Memory B cell (primary cell): ENCODE measurements around the gene MSANTD2.
"Not testable (repeated sequence)": the region's sequence is repeated elsewhere in the genome, so short reads cannot be mapped to it uniquely, and the experiment has no call there.

Experiments used
- ATAC-seq: fragments of 150-1000 bp; cut with Tn5 transposase; 2 replicates; pipeline ENCODE4 v1.10.0; 2021; ENCODE audit warnings: low read depth, mild to moderate bottlenecking, moderate library complexity
- DNase-seq, 2 donors: peaks; one replicate each; pipeline ENCODE4 v3.0.0; 2022; ENCODE audit warnings: low spot score in 2 of 2
- H3K27ac Mint-ChIP-seq: one replicate; pipeline ENCODE4 v1.8.0; 2022; ENCODE audit warnings: mild to moderate bottlenecking, moderate library complexity, mixed read lengths
- H3K27me3 Mint-ChIP-seq: one replicate; pipeline ENCODE4 v1.8.0; 2022; ENCODE audit warnings: mixed read lengths
- H3K36me3 Mint-ChIP-seq: one replicate; pipeline ENCODE4 v1.8.0; 2022; ENCODE audit warnings: mild to moderate bottlenecking, mixed read lengths
- H3K4me1 Mint-ChIP-seq: one replicate; pipeline ENCODE4 v1.8.0; 2022; ENCODE audit warnings: mixed read lengths
- H3K4me3 Mint-ChIP-seq: one replicate; pipeline ENCODE4 v1.8.0; 2022; ENCODE audit warnings: mild to moderate bottlenecking, moderate library complexity, mixed read lengths
- H3K9me3 Mint-ChIP-seq: one replicate; pipeline ENCODE4 v1.8.0; 2022; ENCODE audit warnings: mixed read lengths

The MSANTD2 gene

GRCh38 chr11:124778281-124778680, 21.9 kb downstream of the MSANTD2 start:
- Mint-ChIP-seq H3K36me3 (peaks cover 20% of the 10 kb centered on the region), H3K27ac (no peak overlapping the region), H3K27me3 (no peaks in the 10 kb centered on the region), H3K9me3 (no peaks in the 10 kb centered on the region), H3K4me1 (peaks cover 12% of the 10 kb centered on the region), H3K4me3 (no peak overlapping the region)
- DNase-seq (no peak), ATAC-seq (no peak)

DNA sequence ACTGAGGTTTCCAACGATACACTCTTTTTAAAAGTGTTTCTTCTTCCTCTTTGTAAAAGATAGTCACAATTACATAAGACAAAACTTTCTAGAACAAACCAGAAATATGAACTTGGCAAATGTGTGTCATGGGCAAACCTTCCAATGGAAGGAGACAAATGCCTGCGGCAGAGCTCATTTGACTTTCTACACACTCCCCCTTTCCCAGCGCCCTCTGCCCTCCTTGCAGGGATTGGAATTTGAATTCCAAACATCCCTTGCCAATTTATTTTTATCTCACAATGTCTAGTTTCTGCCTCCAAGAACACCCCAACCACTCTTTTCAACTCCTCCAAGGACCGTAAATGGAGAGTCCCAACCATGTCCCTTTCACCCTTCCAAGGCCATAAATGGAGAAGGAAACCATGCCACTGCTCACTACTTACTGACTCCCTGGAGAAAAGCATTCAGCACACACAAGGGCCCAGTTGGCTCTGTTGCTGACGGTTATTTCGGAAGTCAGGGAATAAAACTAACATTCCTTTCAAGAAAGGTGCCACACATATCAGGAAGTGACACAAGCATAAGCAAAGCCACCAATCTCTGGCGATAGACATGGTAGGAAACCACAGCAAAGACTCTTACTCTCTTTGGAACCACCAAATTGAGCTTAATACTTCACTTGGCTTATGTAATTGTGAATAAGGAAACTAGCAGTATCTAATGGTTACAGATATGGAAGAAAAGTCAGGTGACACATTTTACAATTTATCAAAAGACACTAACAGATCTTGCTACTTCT, 23.2 kb downstream of the MSANTD2 start:
- no peak for ATAC-seq
- Mint-ChIP-seq H3K36me3 (peaks cover 20% of the 10 kb centered on the region), H3K27me3 (no peaks in the 10 kb centered on the region), H3K4me3 (no peak overlapping the region), H3K27ac (no peak overlapping the region), H3K4me1 (peaks cover 12% of the 10 kb centered on the region), H3K9me3 (no peaks in the 10 kb centered on the region)
- DNase-seq: no peak

- H3K27me3 Mint-ChIP-seq, H3K4me1 Mint-ChIP-seq, ATAC-seq, H3K9me3 Mint-ChIP-seq, H3K4me3 Mint-ChIP-seq, H3K27ac Mint-ChIP-seq, DNase-seq: not testable (repeated sequence)
- H3K36me3 Mint-ChIP-seq: peaks cover 15% of the 10 kb centered on the region
These were observed 29.2 kb downstream of the MSANTD2 start for GRCh38 chr11:124770959-124771358.

- Mint-ChIP-seq H3K27ac (no peak overlapping the region), H3K9me3 (no peaks in the 10 kb centered on the region), H3K4me1 (peaks cover under 1% of the 10 kb centered on the region), H3K27me3 (no peaks in the 10 kb centered on the region), H3K4me3 (no peak overlapping the region), H3K36me3 (peaks cover 15% of the 10 kb centered on the region)
- DNase-seq (no peak), ATAC-seq (no peak)
These were observed 30.1 kb downstream of the MSANTD2 start for GRCh38 chr11:124769806-124770774.

DNA sequence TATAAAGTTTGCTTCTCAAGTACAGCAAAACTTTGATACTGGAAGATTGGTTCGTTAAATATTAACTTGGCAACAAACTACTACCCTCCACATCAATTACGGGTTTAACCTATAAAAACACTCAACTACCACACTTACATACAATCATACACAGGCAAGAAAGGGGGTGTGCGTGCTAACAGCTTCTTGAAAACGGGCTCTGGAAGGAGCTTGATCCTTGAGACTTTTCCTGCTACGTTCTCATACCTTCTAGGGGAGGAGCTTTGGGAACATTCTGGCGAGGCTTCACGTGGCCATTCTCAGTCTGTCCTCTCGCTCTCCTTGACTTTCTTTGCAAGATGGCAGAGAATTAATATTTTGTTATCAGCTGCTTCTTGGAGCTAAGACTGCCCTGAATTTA, 31.3 kb downstream of the MSANTD2 start:
- no peaks in the 10 kb centered on the region for H3K4me1 Mint-ChIP-seq
- DNase-seq: no peak
- H3K4me3 Mint-ChIP-seq: no peak overlapping the region
- no peaks in the 10 kb centered on the region for H3K9me3 Mint-ChIP-seq
- H3K27ac Mint-ChIP-seq: no peak overlapping the region
- H3K27me3 Mint-ChIP-seq: no peaks in the 10 kb centered on the region
- H3K36me3 Mint-ChIP-seq: peaks cover 11% of the 10 kb centered on the region
- no peak for ATAC-seq

GRCh38 chr11:124766156-124766555, 34.0 kb downstream of the MSANTD2 start:
- peaks cover 6% of the 10 kb centered on the region for H3K36me3 Mint-ChIP-seq
- no peaks in the 10 kb centered on the region for H3K27me3 Mint-ChIP-seq
- ATAC-seq: no peak
- H3K4me3 Mint-ChIP-seq: no peak overlapping the region
- no peaks in the 10 kb centered on the region for H3K9me3 Mint-ChIP-seq
- H3K27ac Mint-ChIP-seq: no peak overlapping the region
- H3K4me1 Mint-ChIP-seq: peaks cover 14% of the 10 kb centered on the region
- no peak for DNase-seq

DNA sequence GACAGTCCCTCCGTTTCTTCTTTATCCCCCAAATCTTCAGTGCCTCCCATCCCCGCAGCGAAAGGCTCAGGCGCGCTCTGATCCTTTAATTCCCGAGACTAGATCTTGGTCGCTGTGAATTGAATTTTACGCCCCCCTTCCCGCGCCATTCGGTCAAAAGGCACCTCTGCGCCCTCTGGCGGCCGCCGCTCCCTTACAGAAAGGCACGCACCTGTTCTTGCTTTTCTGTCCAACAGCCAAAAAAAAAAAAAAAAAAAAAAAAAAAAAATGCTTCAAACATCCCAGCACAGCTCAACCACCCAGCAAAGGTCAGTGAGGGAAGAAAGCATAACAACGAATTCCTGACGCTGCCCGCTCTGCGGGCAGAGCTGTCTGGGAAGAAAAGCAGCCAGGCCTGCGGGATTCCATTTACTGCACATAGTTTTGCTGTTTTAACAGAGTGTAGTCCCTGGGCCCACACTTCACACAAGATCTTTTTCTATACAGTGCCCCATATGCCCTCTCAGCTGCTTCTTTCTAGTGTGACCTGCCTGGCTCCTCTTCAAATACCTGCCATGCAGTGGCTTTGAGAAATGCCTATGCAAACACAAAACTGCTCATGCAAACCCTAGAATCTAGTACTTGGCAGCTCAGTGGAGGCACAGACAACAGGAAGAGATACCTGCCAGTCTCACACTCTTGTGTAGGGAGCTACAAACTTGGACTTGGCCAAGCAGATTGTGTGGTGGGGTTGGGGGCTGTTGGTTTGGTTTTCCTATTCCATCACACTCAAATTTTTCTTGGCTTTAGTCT, 36.9 kb downstream of the MSANTD2 start:
- DNase-seq: peak; percentile 84 to 89
- peak; percentile 48 for ATAC-seq
- H3K27ac Mint-ChIP-seq: no peak overlapping the region
- H3K4me1 Mint-ChIP-seq: peaks cover 32% of the 10 kb centered on the region
- H3K4me3 Mint-ChIP-seq: peak overlapping the region; percentile 96
- no peaks in the 10 kb centered on the region for H3K9me3 Mint-ChIP-seq
- H3K27me3 Mint-ChIP-seq: peaks cover 7% of the 10 kb centered on the region
- H3K36me3 Mint-ChIP-seq: peaks cover 2% of the 10 kb centered on the region

DNA sequence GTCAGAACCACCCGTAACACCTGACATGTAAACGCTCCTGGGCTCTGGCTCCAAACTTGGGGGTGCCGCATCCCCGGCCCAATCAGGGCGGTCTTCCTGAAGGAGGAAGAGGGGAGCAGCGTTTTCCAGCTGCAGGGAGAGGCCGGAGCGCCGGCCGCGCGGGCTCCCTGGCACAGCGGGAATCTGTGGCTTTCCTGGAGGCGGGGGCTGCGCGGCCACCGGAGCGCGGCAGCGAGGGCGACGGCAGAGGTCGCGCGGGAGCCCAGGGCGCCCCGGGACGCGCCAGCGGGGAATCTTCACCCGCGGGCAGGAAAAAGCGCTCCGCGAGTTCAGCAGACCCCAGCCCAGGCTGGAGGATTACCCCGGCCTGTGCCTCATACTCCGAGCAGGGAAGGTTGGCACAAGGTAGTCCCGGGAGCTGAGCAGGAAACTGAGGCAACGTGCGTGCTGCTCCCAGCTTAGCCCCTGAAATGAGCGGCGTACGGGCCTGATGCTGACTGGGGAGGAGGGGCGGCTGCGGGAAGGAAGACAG, 37.5 kb downstream of the MSANTD2 start:
- Mint-ChIP-seq H3K27me3 (peaks cover 9% of the 10 kb centered on the region), H3K4me1 (peaks cover 37% of the 10 kb centered on the region), H3K36me3 (peaks cover 2% of the 10 kb centered on the region), H3K27ac (no peak overlapping the region), H3K4me3 (peak overlapping the region; percentile 96), H3K9me3 (no peaks in the 10 kb centered on the region)
- ATAC-seq: peak; percentile 22
- peak in 1 of 2 donors; percentile 12 for DNase-seq

GRCh38 chr11:124762105-124762623, 38.0 kb downstream of the MSANTD2 start, which contains the start of gene ESAM:
TSS of gene ESAM (minus strand) at chr11:124762290. CDS start at chr11:124762154, 136 bp downstream.
- Mint-ChIP-seq H3K4me3 (peak within 1 kb of the TSS; percentile 96), H3K4me1 (peaks cover 37% of the 10 kb centered on the region), H3K36me3 (peaks cover 2% of the 10 kb centered on the region), H3K27me3 (peaks cover 11% of the 10 kb centered on the region), H3K27ac (peak within 1 kb of the TSS; percentile 69), H3K9me3 (no peaks in the 10 kb centered on the region)
- DNase-seq: peak; percentile 62 to 71
- ATAC-seq: peak; percentile 62

GRCh38 chr11:124761301-124762104, 38.7 kb downstream of the MSANTD2 start:
- Mint-ChIP-seq H3K4me1 (peaks cover 37% of the 10 kb centered on the region), H3K27ac (peak overlapping the region; percentile 69), H3K9me3 (no peaks in the 10 kb centered on the region), H3K36me3 (no peaks in the 10 kb centered on the region), H3K27me3 (peaks cover 14% of the 10 kb centered on the region), H3K4me3 (peak overlapping the region; percentile 70)
- no peak for DNase-seq
- no peak for ATAC-seq

GRCh38 chr11:124760806-124761205, 39.4 kb downstream of the MSANTD2 start:
- Mint-ChIP-seq H3K4me3 (peak overlapping the region; percentile 68), H3K4me1 (peaks cover 37% of the 10 kb centered on the region), H3K27me3 (peaks cover 20% of the 10 kb centered on the region), H3K9me3 (no peaks in the 10 kb centered on the region), H3K36me3 (no peaks in the 10 kb centered on the region), H3K27ac (no peak overlapping the region)
- no peak for ATAC-seq
- DNase-seq: no peak

DNA sequence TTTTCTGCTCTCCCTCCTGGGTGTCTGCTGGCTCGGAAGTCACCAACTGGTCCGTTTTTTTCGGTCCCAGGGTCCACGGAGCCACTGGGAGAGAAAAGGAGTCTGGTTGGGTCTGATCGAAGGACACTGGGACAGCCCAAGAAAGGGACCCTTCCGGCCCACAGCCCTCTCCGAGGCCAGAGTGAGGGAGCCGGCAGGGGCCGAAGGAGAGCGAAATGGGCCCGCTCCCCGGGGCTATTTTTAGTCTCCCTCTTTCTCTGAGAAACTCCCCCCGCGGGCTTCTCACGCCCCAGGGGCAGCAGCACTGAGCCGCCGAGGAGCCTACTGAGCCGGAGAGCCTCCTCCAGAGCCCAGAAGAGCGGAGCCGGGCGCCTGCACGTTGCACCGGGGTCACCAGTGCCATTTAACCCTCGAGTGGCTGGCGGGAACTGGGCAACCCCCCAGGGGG, 40.0 kb downstream of the MSANTD2 start:
- Mint-ChIP-seq H3K36me3 (no peaks in the 10 kb centered on the region), H3K9me3 (no peaks in the 10 kb centered on the region), H3K27ac (no peak overlapping the region), H3K4me1 (peaks cover 37% of the 10 kb centered on the region), H3K27me3 (peaks cover 20% of the 10 kb centered on the region), H3K4me3 (peak overlapping the region; percentile 68)
- DNase-seq (peak; percentile 30 to 50), ATAC-seq (no peak)
